DND-41 (cell line): ENCODE results near the gene CDA.

Source experiments
- CTCF ChIP-seq: IDR thresholded peaks from 2 replicates; pipeline ENCODE4 v1.5.1; 2012; ENCODE audit warnings: borderline replicate concordance, low read length, moderate library complexity, mild to moderate bottlenecking; ENCODE audit not compliant: poor library complexity, severe bottlenecking; ENCODE audit errors: extremely low read depth
- EZH2 ChIP-seq: IDR thresholded peaks from 3 replicates; pipeline ENCODE4 v1.6.1; 2012; ENCODE audit warnings: borderline replicate concordance, low read depth, mild to moderate bottlenecking, moderate library complexity, low read length, inconsistent platforms; ENCODE audit not compliant: severe bottlenecking

DNA sequence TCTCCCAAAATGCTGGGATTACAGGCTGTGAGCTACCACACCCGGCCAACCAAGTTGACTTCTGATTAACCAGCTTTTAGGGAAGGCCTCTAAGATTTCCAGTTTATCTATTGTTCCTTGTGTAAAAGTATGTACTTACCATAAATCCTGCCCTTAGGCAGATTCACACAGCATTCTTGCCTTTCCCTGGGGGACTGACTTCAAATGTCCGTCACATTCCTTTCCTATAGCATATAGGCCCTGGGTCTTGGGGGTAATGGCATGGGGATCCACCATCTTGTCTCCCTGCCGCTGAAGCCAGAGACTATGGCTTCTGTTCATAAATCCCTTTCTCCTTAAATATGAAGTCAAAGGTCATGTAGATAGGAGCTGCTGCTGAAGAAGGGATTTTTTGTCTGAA is 43.5 kb downstream of the CDA start:
- TF ChIP-seq CTCF (no peak), EZH2 (no peak)
